Measurements from ENCODE around the gene ZNF532.
"Not testable (repeated sequence)": the region's sequence is repeated elsewhere in the genome, so short reads cannot be mapped to it uniquely, and the experiment has no call there.

ZNF532 gene

DNA sequence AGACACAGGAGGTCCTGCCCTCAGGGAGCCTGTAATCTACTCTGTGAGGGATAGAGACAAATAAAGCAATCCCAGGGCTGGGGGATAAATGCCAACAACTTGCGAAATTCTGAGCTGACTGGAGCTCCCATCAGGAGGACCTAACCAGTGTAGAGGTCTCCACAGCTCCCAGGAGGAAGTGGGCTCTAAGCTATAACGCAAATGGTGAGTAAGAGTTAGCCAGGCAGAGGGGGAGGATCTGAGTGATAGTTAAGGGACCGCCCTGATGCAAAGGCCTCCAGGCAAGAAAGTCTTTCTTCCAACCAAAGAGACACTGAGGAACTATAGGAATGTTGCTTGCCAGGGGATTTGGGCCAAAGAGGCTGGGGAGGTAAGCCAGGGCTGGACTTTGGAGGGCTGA, 16.0 kb upstream of the ZNF532 start:
- DNase-seq = no peak

GRCh38 chr18:58850786-58851469, 13.7 kb upstream of the ZNF532 start:
- no peak for DNase-seq

DNA sequence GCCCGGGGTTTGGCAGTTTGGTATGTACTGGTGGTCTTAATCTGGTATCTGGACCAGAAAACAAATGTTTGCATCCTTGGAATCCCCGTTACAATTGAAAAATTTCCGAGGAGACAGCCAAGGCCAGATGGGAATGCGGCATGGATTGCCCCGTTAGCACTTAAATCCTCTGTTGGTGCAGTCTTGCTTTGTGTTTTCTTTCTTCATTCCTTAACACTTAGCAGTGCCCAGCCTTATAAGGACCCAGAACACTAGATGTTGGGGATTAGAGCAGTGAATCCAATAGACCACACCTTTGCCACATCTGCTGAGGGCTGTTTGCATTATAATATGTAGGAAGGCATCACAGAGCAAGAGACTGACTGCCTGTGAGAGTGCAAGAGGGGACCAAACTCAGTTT, 12.8 kb upstream of the ZNF532 start:
- DNase-seq = no peak

DNA sequence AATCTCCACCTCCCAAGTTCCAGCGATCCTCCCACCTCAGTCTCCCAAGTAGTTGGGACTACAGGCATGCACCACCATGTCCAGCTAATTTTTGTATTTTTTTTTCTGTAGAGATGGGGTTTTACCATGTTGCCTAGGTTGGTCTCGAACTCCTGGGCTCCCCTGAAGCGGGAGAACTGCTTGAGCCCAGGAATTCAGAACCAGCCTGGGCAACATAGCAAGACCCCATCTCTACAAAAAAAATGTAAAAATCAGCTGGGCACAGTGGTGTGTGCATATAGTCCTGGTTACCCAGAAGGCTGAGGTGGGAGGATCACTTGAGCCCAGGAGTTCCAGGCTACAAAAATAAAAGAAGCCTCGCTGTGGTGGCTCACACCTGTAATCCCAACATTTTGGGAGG, 12.0 kb upstream of the ZNF532 start:
- no peak for DNase-seq

DNA sequence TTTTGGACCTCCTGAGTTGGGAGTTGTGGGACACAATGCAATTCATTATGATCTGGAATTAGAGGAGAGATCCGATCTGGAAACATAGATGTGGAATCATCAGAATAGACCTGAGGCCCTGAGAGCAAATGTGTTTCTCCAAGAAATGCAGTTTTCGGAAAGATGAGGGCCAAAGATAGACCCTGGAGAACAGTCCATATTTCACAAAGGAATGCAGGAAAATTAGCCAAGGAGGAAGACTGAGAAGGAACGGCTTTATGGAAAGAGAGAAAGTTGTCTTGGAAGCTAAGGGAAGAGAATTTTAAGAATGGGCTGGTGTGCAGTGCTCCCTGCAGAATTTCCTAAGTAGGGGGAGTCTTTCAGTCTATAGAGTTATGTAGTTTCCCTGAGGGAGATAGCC, 11.1 kb upstream of the ZNF532 start:
- no peak for DNase-seq

GRCh38 chr18:58855521-58855920, 9.2 kb upstream of the ZNF532 start:
- DNase-seq = not testable (repeated sequence)

DNA sequence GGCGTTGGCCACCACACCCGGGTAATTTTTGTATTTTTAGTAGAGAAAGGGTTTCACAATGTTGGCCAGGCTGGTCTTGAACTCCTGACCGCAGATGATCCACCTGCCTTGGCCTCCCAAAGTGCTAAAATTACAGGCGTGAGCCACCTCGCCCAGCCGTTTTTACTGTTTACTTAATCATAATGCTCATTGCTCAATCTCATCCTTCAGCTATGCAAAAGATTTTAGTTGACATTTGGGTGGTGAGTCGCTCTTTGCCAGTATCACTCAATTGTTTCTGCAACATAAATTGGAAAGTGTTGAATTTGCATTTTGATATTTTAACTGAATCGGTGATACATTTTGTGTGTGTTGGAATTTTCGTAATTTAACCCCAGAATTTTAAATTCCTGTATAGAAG, 7.8 kb upstream of the ZNF532 start:
- no peak for DNase-seq

GRCh38 chr18:58858591-58859468, 5.8 kb upstream of the ZNF532 start:
- no peak for DNase-seq

DNA sequence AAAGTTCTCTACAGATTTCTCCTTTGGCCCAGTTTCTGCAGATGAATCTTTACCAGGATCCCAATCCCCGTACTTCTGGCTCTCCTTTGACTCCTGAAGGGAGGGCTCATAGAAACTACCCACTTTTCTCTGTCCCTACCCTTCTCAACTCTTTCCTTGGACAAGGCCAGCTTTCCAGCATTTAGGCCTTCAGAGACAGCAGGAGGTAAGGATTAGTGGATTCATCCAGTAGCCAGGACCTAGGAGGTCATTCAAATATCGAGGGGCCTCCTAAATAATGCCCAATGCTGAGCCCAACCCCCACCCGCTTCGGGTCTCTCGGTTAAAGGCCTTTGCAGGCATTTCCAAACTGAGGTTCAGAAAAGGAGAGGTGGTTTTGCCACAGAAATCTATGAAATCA, 4.8 kb upstream of the ZNF532 start:
- no peak for DNase-seq

DNA sequence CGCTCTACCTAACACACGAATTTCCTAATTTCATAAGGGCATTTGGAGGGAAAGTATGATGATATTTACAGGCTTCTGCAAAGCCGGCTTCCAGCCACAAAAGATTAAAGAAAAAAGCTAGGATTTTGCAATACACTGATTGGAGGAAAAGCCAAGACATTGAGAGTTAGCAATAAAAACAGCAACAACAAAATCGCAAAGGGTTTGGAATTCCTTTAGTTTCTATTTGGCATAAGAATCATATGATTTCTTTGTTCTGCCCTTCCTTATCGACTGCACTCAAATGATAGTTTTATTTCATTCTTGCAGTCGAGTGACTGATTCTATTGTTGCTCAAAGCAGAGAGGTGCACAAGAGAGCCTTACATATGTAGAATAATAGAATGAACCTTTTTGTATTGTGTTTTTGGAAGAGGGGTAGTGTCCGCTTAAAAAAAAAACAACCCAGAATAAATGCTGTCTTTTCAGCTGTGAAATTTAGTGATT, 3.9 kb upstream of the ZNF532 start:
- DNase-seq = no peak

- no peak for DNase-seq
Observed at GRCh38 chr18:58861353-58861752, 3.3 kb upstream of the ZNF532 start.

- DNase-seq = no peak
Observed at GRCh38 chr18:58861861-58862301, 2.8 kb upstream of the ZNF532 start.

- no peak for DNase-seq
Observed at GRCh38 chr18:58862356-58862755, 2.3 kb upstream of the ZNF532 start.

GRCh38 chr18:58862851-58863538, 1.7 kb upstream of the ZNF532 start:
- DNase-seq = peak; percentile 47

DNA sequence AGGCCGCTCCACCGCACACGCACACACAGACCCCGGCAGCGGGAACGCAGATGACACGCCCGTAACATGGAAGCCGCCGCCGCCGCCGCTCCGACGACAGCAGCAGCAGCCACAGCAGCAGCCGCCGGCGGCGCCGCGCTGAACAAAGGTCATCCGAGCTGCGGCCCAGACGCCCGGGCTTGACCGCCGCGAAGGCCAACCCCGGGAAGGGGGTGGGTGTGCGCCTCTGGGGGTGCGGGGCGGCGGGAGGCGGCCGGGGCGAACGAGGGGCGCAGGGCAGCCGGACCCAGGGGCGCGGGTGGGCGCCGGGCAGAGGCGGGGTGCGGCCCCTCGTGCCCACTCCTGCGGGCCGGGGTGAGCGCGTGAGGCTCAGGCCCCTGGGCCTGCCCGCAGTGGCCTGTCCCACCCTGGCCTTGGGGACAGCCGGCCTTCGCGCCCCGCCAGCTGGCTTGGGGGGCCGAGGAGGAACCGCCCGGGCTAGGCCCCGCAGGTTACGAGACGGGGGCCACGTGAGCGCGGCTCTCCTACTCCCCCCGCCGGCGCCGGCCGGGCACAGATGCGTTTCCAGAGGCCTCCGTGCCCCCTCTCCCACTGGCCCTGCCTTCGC, 1.0 kb upstream of the ZNF532 start:
- DNase-seq = peak; percentile 47

- no peak for DNase-seq
Observed at GRCh38 chr18:58865033-58865590, 435 bp downstream of the ZNF532 start.

- no peak for DNase-seq
Observed at GRCh38 chr18:58865701-58866065, 1.0 kb downstream of the ZNF532 start.

DNA sequence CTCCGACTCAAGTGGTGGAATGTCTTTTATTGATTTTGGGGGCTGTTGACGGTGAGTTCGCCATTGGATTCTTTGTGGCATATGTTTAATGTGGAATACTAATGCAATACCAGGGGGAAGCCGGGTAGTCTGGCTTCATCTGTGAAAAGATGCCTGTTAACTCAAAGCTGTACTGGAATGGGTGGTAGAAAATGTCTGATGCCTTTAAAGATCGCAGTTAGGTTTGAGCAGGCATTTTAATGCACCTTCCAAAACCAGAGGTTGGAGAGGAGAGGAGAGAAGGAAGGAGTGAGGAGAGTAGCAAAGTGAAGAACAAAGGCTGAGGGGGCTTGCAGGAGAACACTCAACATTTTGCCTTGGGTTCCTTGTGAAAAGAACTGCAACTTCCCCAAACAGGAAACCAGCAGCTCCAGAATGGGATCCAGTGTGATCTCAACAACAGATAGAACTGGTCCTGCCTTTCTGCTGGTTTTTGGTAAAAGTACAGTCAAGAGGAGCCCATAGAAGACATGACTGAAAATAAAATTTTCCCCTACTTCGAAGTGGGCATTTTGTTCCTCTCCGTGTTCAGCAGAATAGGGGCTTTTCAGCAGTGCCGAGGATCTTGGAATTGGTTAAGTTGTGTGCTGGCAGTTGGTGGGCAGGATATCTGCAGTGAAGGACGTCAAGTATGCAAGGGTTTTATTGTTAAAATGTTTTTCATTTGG, 1.5 kb downstream of the ZNF532 start:
- DNase-seq = no peak

DNA sequence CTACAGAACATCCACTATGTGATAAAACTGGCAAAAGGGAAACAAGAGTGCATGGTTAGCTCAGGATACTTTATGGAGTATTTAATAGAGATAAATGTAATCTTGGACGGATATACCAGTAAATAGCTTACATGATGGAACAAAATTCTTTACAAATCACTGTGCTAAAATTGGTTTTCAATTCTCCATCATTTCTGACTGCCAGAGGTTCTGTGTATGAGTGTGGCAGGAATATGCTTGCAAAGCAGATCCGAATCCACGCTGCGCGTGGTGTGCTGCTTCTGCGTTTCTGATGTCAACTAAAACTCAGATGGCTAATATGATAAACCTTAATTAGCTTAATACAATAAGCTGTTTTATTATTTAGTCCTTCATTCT, 2.1 kb downstream of the ZNF532 start:
- no peak for DNase-seq

DNA sequence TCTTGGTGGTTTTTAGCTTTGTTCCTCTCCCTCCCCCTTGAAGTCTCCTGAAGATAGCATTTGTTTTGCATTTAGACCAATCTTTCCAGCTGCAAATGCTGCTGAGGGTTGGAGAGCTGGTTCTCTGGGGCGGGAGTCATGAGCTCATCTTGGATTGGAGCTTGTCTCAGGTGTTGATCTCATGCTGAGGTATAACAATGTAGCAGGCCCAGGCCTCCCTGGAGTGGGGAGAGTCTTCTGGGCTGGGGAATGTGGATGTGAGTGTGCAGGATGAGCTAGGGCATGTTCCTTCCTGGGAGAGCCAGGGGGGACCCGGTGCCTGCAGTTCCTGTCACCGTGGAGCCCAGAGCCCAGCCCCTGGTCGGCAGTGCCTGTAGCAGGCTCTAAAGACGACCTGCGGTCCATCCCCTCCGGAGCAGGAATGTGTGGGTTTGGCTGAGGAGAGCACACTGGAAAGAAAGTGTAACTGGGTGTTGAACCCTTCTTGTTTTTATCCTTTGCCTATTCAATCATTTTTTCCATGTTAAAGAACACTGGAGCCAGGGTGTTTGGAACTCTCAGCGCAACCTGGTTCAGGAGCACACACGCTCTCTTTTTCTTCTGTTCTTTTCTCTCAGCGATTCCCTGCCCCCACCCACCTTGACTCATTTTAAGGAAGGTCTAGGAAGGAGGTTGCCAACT, 2.7 kb downstream of the ZNF532 start:
- no peak for DNase-seq

DNA sequence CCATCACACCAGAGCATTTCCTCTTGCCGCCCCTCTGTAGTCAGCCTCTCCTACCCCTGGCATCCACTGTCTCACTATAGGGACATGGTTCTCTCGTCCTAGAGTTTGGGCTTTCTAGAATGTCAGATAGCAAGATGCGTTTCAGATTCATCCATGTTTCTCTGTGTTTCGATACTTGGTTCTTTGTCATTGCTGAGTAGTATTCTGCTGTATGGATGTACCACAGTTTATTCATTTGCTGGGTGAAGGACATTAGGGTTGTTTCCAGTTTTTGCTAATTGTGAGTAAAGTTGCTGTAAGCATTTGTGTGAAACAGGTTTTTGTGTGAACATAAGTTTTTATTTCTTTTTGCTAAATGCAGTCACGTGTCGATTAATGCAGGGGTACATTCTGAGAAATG, 3.8 kb downstream of the ZNF532 start:
- DNase-seq = no peak

DNA sequence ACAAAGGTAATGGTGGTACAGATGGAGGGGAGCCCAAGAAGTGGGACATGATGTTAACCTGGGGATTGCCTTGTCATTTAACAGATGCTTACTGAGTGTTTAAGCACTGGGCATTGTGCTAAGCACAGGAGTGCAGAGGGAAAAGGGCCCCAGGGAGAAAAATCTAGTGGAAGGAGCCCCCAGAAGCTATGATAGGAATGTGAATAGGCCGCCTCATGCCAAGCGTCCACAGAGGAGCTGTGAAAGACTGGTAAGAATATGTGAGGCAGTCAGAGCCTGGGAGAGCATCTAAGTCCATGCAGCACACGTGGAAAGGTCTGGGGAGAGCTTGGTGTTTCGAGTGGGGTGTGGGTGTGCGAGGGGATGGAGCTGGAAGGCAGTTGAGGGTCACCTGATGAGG, 5.5 kb downstream of the ZNF532 start:
- no peak for DNase-seq

All from activated T-cell treated with anti-CD3 and anti-CD28 coated beads, Interleukin-2, amount 50 U/mL, for 1 hour (primary cell).